ENCODE data around the gene WRNIP1. TPM values are rescaled to one million over a fixed set of nuclear protein-coding genes. Genes with fewer than 3 reads are reported as not detected.
A peak's percentile ranks its signal among the peaks of the same experiment; 100 is the strongest.

The WRNIP1 gene
- total and polyA plus RNA-seq, 10 donors, result 31.4 to 47.7 (median 39.4) TPM

GRCh38 chr6:2745246-2745645, 19.9 kb upstream of the WRNIP1 start:
- Histone ChIP-seq H3K27ac (no peak overlapping the region), H3K4me3 (no peak overlapping the region), H3K27me3 (replicated peaks in 1 of 7) (no peaks in the 10 kb centered on the region), H3K4me1 (peaks cover 0 to 7% (median 6%) of the 10 kb centered on the region in 6 donors), H3K36me3 (no peaks in the 10 kb centered on the region), H3K9me3 (no peaks in the 10 kb centered on the region)
- intact Hi-C loops (cut with DNase I; ENCODE audit: low total_unique reads), result loop anchor here (5.0 kb wide), 1 partner anchor 1153 kb away; no protein-coding TSS in a partner anchor
- DNase-seq, result no peak
- 86 to 92% (median 91%) methylated on average over 4 of the region's 4 CpGs for WGBS, 5 donors
- TF ChIP-seq POLR2A (IDR thresholded peaks at IDR 0.05), result no peak
- TF ChIP-seq CTCF (IDR thresholded peaks at IDR 0.05 in 8 of 11, conservative IDR thresholded peaks at IDR 0.05 in 3 of 11), result no peak
- TF ChIP-seq POLR2AphosphoS5 (IDR thresholded peaks at IDR 0.05), result no peak

GRCh38 chr6:2746557-2747061, 18.6 kb upstream of the WRNIP1 start:
- TF ChIP-seq POLR2A (IDR thresholded peaks at IDR 0.05), result no peak
- no peak for TF ChIP-seq CTCF (IDR thresholded peaks at IDR 0.05 in 8 of 11, conservative IDR thresholded peaks at IDR 0.05 in 3 of 11)
- no peak for TF ChIP-seq POLR2AphosphoS5 (IDR thresholded peaks at IDR 0.05)
- WGBS, 5 donors, result 79 to 87% (median 82%) methylated on average over 7 of the region's 7 CpGs
- DNase-seq, result no peak
- no peaks in the 10 kb centered on the region for H3K36me3 ChIP-seq
- H3K9me3 ChIP-seq, result no peaks in the 10 kb centered on the region
- H3K27me3 ChIP-seq (replicated peaks in 1 of 7), result peaks cover 0 to 10% (median 0%) of the 10 kb centered on the region in 7 donors
- H3K27ac ChIP-seq, result no peak overlapping the region
- intact Hi-C loops (cut with DNase I; ENCODE audit: low total_unique reads), result loop anchor here (5.0 kb wide), 1 partner anchor 1154 kb away; no protein-coding TSS in a partner anchor
- peaks cover 0 to 9% (median 6%) of the 10 kb centered on the region in 6 donors for H3K4me1 ChIP-seq
- H3K4me3 ChIP-seq, result no peak overlapping the region

DNA sequence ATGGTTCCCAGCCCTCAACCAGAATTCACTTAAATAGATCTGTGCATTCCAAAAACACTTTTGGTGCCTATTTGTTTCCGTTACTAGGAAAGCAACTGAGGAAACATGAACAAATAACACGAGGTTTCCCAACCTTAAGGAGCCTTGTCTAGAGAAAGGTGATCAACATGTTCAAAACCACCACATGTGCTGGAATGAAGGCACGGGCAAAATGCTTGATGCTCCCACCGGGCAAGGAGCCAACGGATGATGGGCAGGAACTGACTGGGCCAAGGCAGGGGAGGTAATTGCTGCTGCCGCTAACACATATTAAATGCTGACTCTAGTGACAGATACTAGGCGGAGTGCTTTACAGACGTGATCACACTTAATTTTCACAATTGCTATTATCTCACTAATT, 17.0 kb upstream of the WRNIP1 start:
- no peak for DNase-seq
- TF ChIP-seq POLR2AphosphoS5 (IDR thresholded peaks at IDR 0.05), result no peak
- no peak for TF ChIP-seq CTCF (IDR thresholded peaks at IDR 0.05 in 8 of 11, conservative IDR thresholded peaks at IDR 0.05 in 3 of 11)
- no peak for TF ChIP-seq POLR2A (IDR thresholded peaks at IDR 0.05)
- Histone ChIP-seq H3K36me3 (no peaks in the 10 kb centered on the region), H3K27me3 (replicated peaks in 1 of 7) (peaks cover 0 to 15% (median 0%) of the 10 kb centered on the region in 7 donors), H3K4me1 (peaks cover 0 to 9% (median 6%) of the 10 kb centered on the region in 6 donors), H3K4me3 (no peak overlapping the region), H3K9me3 (no peaks in the 10 kb centered on the region), H3K27ac (no peak overlapping the region)
- 60 to 75% (median 68%) methylated on average over 8 of the region's 8 CpGs for WGBS, 5 donors
- intact Hi-C loops (cut with DNase I; ENCODE audit: low total_unique reads), result loop anchor here (5.0 kb wide), 1 partner anchor 1156 kb away; no protein-coding TSS in a partner anchor

GRCh38 chr6:2749969-2750600, 15.1 kb upstream of the WRNIP1 start:
- Histone ChIP-seq H3K27ac (no peak overlapping the region), H3K9me3 (no peaks in the 10 kb centered on the region), H3K27me3 (replicated peaks in 1 of 7) (peaks cover 0 to 15% (median 0%) of the 10 kb centered on the region in 7 donors), H3K4me3 (no peak overlapping the region), H3K4me1 (peaks cover 0 to 9% (median 6%) of the 10 kb centered on the region in 6 donors), H3K36me3 (no peaks in the 10 kb centered on the region)
- intact Hi-C loops (cut with DNase I; ENCODE audit: low total_unique reads), result loop anchor here (5.0 kb wide), 1 partner anchor 1158 kb away; no protein-coding TSS in a partner anchor
- TF ChIP-seq CTCF (IDR thresholded peaks at IDR 0.05 in 8 of 11, conservative IDR thresholded peaks at IDR 0.05 in 3 of 11) (peak in 10 of 11 experiments; percentile 57 to 90 (median 82)), POLR2AphosphoS5 (IDR thresholded peaks at IDR 0.05) (no peak), POLR2A (IDR thresholded peaks at IDR 0.05) (no peak)
- WGBS, 5 donors, result 7 to 13% (median 9%) methylated on average over 11 of the region's 11 CpGs
- DNase-seq, result peak; percentile 77

Data from spleen (tissue), 11 donors.